Measurements from ENCODE around the gene SRP14. TPM values are rescaled to one million over a fixed set of nuclear protein-coding genes. Genes with fewer than 3 reads are reported as not detected.

The SRP14 gene
- total RNA-seq, 1 experiment from 2014 or later: 168 TPM

- H3K9me2 ChIP-seq (ENCODE audit: insufficient read depth): no peaks in the 10 kb centered on the region
- ChIA-PET CTCF (no interaction called here), POLR2A (no interaction called here), RAD21 (ENCODE audit: low non-redundant PET in 1 of 2, low total read pairs in 2 of 2, uncharacterized antibody in 2 of 2, unreplicated experiment in 2 of 2) (no interaction called here)
- H2AFZ ChIP-seq (ENCODE audit: low read depth, low read length, poor library complexity, severe bottlenecking): no peak overlapping the region
- TF ChIP-seq POLR2A (IDR thresholded peaks at IDR 0.05; ENCODE audit: borderline replicate concordance, extremely low read depth, insufficient read depth, insufficient read length) (no peak), ELF1 (IDR thresholded peaks at IDR 0.05; ENCODE audit: borderline replicate concordance, low read depth) (no peak), ZBTB33 (IDR thresholded peaks at IDR 0.05; ENCODE audit: extremely low read depth, insufficient replicate concordance, low read length) (no peak), EGR1 (IDR thresholded peaks at IDR 0.05; ENCODE audit: low read depth) (no peak), MAX (IDR thresholded peaks at IDR 0.05) (no peak), JUND (IDR thresholded peaks at IDR 0.05) (no peak), EZH2phosphoT487 (IDR thresholded peaks at IDR 0.05; ENCODE audit: borderline replicate concordance) (no peak), RAD21 (IDR thresholded peaks at IDR 0.05; ENCODE audit: low read depth) (no peak), ZNF274 (IDR thresholded peaks at IDR 0.05; ENCODE audit: low read depth, low read length) (no peak), ZFX (IDR thresholded peaks at IDR 0.05) (no peak), FOSL1 (IDR thresholded peaks at IDR 0.05; ENCODE audit: low read depth) (no peak), CTCF (IDR thresholded peaks at IDR 0.05 in 2 of 3, conservative IDR thresholded peaks at IDR 0.05 in 1 of 3; ENCODE audit: borderline replicate concordance in 1 of 3, insufficient read depth in 1 of 3, low read depth in 2 of 3, low read length in 2 of 3) (no peak), SIN3A (IDR thresholded peaks at IDR 0.05; ENCODE audit: low read depth) (no peak), SP1 (IDR thresholded peaks at IDR 0.05; ENCODE audit: low read depth) (no peak)
- no peaks in the 10 kb centered on the region for H3K9me3 ChIP-seq (ENCODE audit: control insufficient read depth in 1 of 2, insufficient read depth in 1 of 2, low read depth in 1 of 2, low read length in 2 of 2)
- ATAC-seq: no peak
- H3K4me3 ChIP-seq (replicated peaks in 1 of 2; ENCODE audit: low read depth in 1 of 2, low read length in 2 of 2): no peak overlapping the region
- no peaks in the 10 kb centered on the region for H3K27me3 ChIP-seq (ENCODE audit: insufficient read depth, low read length)
- H4K20me1 ChIP-seq (ENCODE audit: insufficient read depth): no peaks in the 10 kb centered on the region
- no peak overlapping the region for H3K27ac ChIP-seq (ENCODE audit: low read depth, low read length)
- BruUV-seq (replicated peaks): no TSS peak
- no peak for DNase-seq (ENCODE audit: low read depth, low spot score)
- no peaks in the 10 kb centered on the region for H3K79me2 ChIP-seq (ENCODE audit: insufficient read depth, low read length)
- H3K4me2 ChIP-seq (ENCODE audit: low read length): peak overlapping the region; percentile 72; the same call in 1 of the 2 replicates
- intact Hi-C loops (cut with micrococcal nuclease): no loop called here
- H3K36me3 ChIP-seq (ENCODE audit: control insufficient read depth in 1 of 2, insufficient read depth in 2 of 2, low read length in 2 of 2): no peaks in the 10 kb centered on the region
- peaks cover 18 to 33% of the 10 kb centered on the region in 2 experiments for H3K4me1 ChIP-seq (ENCODE audit: control insufficient read depth in 1 of 2, insufficient read depth in 2 of 2, low read length in 2 of 2)
- no peak overlapping the region for H3K9ac ChIP-seq (ENCODE audit: low read length)
These were observed 29.1 kb upstream of the SRP14 start for GRCh38 chr15:40067921-40068624.
